Measurements from ENCODE around the gene NFIA.

DNA sequence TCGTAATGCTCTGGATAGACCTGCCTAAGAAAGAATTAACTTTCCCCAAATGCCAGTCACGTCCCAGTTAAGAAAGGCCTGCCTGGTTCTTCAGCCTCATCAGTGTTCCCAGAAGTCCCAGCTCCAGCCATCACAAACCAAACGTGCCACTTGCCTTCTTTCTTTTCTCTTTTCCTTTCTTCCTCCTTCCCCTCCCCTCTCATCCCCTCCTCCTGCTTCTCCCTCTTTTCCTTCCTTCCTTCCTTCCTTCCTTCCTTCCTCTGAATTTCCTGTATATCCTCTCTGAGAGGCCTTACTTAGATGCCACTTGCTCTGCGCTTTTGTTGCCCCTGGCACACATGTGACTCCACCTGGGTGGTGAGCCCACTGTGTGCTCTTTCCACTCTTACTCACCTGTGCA lies 228.2 kb downstream of the NFIA start:
- TF ChIP-seq POLR2A (IDR thresholded peaks at IDR 0.05) (no peak), POLR2AphosphoS5 (IDR thresholded peaks at IDR 0.05) (no peak)
- TF ChIP-seq, protein P1, sequence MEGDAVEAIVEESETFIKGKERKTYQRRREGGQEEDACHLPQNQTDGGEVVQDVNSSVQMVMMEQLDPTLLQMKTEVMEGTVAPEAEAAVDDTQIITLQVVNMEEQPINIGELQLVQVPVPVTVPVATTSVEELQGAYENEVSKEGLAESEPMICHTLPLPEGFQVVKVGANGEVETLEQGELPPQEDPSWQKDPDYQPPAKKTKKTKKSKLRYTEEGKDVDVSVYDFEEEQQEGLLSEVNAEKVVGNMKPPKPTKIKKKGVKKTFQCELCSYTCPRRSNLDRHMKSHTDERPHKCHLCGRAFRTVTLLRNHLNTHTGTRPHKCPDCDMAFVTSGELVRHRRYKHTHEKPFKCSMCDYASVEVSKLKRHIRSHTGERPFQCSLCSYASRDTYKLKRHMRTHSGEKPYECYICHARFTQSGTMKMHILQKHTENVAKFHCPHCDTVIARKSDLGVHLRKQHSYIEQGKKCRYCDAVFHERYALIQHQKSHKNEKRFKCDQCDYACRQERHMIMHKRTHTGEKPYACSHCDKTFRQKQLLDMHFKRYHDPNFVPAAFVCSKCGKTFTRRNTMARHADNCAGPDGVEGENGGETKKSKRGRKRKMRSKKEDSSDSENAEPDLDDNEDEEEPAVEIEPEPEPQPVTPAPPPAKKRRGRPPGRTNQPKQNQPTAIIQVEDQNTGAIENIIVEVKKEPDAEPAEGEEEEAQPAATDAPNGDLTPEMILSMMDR (IDR thresholded peaks at IDR 0.05): no peak
